Measurements from ENCODE around the gene CDC42BPA. TPM values are rescaled to one million over a fixed set of nuclear protein-coding genes. Genes with fewer than 3 reads are reported as not detected.
A peak's percentile ranks its signal among the peaks of the same experiment; 100 is the strongest.

Gene CDC42BPA
- total and polyA plus RNA-seq, 9 of the 15 experiments (the other 6 are each of a cell fraction or from before 2014, with no cell fraction given): 8.0 to 77.5 (median 52.1) TPM

GRCh38 chr1:227317011-227317451, 1.3 kb downstream of the CDC42BPA start (continued):
- TF ChIP-seq, protein P1, sequence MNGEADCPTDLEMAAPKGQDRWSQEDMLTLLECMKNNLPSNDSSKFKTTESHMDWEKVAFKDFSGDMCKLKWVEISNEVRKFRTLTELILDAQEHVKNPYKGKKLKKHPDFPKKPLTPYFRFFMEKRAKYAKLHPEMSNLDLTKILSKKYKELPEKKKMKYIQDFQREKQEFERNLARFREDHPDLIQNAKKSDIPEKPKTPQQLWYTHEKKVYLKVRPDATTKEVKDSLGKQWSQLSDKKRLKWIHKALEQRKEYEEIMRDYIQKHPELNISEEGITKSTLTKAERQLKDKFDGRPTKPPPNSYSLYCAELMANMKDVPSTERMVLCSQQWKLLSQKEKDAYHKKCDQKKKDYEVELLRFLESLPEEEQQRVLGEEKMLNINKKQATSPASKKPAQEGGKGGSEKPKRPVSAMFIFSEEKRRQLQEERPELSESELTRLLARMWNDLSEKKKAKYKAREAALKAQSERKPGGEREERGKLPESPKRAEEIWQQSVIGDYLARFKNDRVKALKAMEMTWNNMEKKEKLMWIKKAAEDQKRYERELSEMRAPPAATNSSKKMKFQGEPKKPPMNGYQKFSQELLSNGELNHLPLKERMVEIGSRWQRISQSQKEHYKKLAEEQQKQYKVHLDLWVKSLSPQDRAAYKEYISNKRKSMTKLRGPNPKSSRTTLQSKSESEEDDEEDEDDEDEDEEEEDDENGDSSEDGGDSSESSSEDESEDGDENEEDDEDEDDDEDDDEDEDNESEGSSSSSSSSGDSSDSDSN (IDR thresholded peaks at IDR 0.05; ENCODE audit: borderline replicate concordance in 1 of 2, low read depth in 2 of 2, low read length in 2 of 2): peak in 1 of 2 experiments; percentile 37; a peak in 1 of 4 replicates
- TF ChIP-seq LCOR (CRISPR knock-in tag; IDR thresholded peaks at IDR 0.05): 0 out of 2 replicates have a peak, but pooled peaks have one; percentile 5
- TF ChIP-seq POLR2H (tag; IDR thresholded peaks at IDR 0.05; ENCODE audit: low read depth): peak; percentile 24; the same call in 1 of the 2 replicates
- TF ChIP-seq ZNF239 (CRISPR knock-in tag; IDR thresholded peaks at IDR 0.05): no peak
- TF ChIP-seq, protein P2, sequence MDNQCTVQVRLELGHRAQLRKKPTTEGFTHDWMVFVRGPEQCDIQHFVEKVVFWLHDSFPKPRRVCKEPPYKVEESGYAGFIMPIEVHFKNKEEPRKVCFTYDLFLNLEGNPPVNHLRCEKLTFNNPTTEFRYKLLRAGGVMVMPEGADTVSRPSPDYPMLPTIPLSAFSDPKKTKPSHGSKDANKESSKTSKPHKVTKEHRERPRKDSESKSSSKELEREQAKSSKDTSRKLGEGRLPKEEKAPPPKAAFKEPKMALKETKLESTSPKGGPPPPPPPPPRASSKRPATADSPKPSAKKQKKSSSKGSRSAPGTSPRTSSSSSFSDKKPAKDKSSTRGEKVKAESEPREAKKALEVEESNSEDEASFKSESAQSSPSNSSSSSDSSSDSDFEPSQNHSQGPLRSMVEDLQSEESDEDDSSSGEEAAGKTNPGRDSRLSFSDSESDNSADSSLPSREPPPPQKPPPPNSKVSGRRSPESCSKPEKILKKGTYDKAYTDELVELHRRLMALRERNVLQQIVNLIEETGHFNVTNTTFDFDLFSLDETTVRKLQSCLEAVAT (IDR thresholded peaks at IDR 0.05): peak in 1 of 2 experiments; percentile 38; a peak in 2 of 4 replicates
- TF ChIP-seq ZNF274 (IDR thresholded peaks at IDR 0.05; ENCODE audit: borderline replicate concordance, low read depth, low read length): no peak
- TF ChIP-seq ZFPM2 (CRISPR knock-in tag; IDR thresholded peaks at IDR 0.05): no peak
- TF ChIP-seq, protein P3, sequence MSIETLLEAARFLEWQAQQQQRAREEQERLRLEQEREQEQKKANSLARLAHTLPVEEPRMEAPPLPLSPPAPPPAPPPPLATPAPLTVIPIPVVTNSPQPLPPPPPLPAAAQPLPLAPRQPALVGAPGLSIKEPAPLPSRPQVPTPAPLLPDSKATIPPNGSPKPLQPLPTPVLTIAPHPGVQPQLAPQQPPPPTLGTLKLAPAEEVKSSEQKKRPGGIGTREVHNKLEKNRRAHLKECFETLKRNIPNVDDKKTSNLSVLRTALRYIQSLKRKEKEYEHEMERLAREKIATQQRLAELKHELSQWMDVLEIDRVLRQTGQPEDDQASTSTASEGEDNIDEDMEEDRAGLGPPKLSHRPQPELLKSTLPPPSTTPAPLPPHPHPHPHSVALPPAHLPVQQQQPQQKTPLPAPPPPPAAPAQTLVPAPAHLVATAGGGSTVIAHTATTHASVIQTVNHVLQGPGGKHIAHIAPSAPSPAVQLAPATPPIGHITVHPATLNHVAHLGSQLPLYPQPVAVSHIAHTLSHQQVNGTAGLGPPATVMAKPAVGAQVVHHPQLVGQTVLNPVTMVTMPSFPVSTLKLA (conservative IDR thresholded peaks at IDR 0.05): peak in 1 of 2 experiments; percentile 9; a peak in 1 of 4 replicates
- no peak for TF ChIP-seq ZNF436 (CRISPR knock-in tag; IDR thresholded peaks at IDR 0.05)
- no peak for TF ChIP-seq VEZF1 (CRISPR knock-in tag; IDR thresholded peaks at IDR 0.05)
- TF ChIP-seq FOSL1 (tag; conservative IDR thresholded peaks at IDR 0.05): 0 out of 2 replicates have a peak, but pooled peaks have one; percentile 20
